SKM-1 (cell line): ENCODE results near the gene TTLL6.

ENCODE experiments used
- DNase-seq: peaks from one replicate; lab custom pipeline; 2025; ENCODE audit not compliant: unreplicated experiment; lab: John Stamatoyannopoulos, UW

Gene TTLL6

GRCh38 chr17:48738803-48739526 lies 78.1 kb downstream of the TTLL6 start:
- no peak for DNase-seq

GRCh38 chr17:48738424-48738802 lies 78.6 kb downstream of the TTLL6 start:
- no peak for DNase-seq

GRCh38 chr17:48737330-48738043 lies 79.5 kb downstream of the TTLL6 start:
- no peak for DNase-seq

GRCh38 chr17:48735062-48735351 lies 82.0 kb downstream of the TTLL6 start:
- DNase-seq = no peak

DNA sequence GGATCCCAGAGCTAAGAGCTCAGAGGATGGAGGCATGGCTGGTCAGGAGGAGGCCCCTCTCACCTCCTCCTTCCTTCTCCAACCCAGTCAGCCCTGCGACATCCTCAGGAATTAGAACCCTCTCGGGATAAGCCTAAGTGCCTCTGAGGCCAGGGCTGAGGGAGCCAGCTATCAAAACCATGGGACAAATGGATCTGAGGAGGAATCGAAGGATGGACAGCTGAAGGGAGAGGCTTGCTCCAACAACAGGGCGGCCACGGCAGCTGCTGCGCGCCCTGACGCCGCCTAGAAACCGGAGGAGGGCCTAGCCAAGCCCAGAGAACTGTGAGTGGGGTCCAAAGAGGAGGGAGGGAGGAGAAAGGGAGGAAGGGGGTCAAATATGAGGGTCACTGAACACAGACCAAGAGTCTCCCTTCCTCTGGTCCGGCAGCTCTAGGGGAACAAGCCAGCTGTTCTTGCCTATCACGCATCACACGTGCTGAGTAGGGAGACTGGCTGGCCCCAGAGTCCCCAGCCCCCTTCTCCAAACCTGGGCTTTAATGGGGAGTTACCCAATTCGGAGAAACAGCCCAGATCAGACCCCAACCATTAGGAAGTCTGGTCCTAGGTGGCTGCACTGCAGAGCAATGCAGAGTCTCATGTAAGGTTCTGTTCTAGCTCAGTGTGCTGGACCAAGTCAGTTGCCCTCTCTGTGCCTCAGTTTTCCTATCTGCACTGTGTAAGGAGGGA lies 82.5 kb downstream of the TTLL6 start:
- no peak for DNase-seq

- no peak for DNase-seq
Observed at GRCh38 chr17:48733632-48734328, 83.2 kb downstream of the TTLL6 start.

GRCh38 chr17:48732688-48733629 lies 84.1 kb downstream of the TTLL6 start:
- no peak for DNase-seq

DNA sequence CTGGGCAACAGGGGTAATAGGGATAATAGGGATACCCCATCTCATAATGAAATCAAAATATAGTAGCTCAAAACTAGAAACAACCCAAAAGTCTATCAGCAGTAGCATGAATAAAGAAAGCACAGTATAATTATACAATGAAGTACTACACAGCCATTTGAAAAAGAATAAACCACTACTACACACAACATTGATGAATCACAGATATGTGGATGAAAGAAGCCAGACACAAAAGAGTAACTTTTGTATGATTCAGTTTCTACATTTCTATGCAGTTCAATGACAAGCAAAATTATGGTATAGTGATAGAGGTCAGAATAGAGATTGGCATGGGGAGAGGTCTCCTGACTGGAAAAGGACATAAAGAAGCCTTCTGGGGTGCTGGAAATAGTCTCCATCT lies 85.7 kb downstream of the TTLL6 start:
- no peak for DNase-seq

- DNase-seq = no peak
Observed at GRCh38 chr17:48730240-48730550, 86.8 kb downstream of the TTLL6 start.

DNA sequence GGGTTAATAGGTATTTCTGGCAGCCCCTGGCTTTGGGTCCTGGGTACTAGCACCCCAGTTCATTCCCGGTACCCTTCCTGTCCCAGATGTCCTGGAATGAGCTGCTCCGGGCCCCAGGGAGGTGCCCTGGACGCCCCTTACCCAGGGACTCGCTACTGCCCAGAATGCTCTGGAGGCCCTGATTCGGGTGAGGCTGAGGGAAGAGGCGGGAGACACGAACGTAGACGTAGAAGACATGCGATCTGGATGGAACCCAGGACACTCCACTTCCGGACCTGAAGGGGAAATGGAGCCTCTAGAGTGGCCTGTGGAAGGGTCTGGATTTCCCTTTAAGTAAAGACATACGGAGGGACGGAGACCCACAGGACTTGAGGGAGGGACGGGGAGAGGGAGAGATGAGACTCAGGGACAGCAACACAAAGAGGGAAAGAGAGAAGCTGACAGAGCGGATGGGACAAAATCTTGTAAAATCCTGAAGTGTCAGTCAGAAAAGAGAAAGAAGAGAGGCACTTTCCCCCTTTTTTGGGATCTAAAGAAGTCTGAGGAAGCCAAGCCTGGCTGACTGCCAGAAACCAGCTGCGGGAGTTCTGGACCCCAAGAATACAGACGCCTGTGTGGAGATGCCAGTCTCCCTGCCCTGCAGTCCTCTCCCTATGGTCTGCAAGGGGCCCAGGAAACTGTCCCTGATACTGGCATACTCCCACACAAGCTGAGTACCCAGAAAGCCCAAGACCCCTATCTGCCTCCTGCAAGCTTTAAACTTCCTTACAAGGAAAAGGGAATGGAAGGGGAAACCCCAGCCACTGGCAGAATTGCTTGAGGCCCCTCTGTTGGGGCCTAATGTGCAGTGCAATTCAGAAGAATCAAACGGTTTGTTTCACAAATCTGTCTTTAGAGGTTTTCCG lies 87.4 kb downstream of the TTLL6 start:
- DNase-seq = no peak

- DNase-seq = no peak
Observed at GRCh38 chr17:48728232-48729231, 88.5 kb downstream of the TTLL6 start, which contains the start of gene HOXB13. Gene HOXB13 (minus strand): TSS chr17:48728750. CDS start chr17:48728593, 157 bp downstream.

GRCh38 chr17:48727415-48728175 lies 89.4 kb downstream of the TTLL6 start:
- DNase-seq = no peak

DNA sequence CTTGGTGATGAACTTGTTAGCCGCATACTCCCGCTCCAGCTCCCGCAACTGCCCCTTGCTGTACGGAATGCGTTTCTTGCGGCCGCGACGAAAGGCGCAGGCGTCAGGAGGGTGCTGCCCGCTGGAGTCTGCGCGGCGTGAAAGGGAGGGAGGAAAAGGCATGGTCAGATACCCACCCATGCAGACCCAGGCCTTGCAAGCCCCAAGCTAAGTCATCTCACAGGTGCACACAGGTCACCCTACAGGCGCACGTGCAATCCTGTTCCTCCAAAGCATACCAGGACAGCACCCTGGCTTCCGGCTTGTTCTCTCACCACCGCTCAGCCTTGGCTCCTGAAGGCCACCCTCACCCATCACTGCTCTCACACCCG lies 90.1 kb downstream of the TTLL6 start:
- DNase-seq = no peak

GRCh38 chr17:48726114-48726915 lies 90.7 kb downstream of the TTLL6 start:
- DNase-seq = no peak

GRCh38 chr17:48725288-48726064 lies 91.6 kb downstream of the TTLL6 start:
- DNase-seq = no peak

- no peak for DNase-seq
Observed at GRCh38 chr17:48725004-48725287, 92.1 kb downstream of the TTLL6 start.
